Loucy (cell line): ENCODE results near the gene RC3H1.

Source experiments
- H2AFZ ChIP-seq: fragments of 200-600 bp; sonication (generic); 2 replicates; pipeline ENCODE4 v1.6.0; 2016; ENCODE audit warnings: antibody characterized with exemption, mild to moderate bottlenecking, low read length, moderate library complexity
- H3F3A ChIP-seq: fragments of 200-600 bp; 2 replicates; pipeline ENCODE4 v1.6.0; 2016; ENCODE audit warnings: antibody characterized with exemption, low read depth, mild to moderate bottlenecking
- H3K27me3 ChIP-seq: fragments of 200-600 bp; sonication (generic); 2 replicates; pipeline ENCODE4 v1.6.1; 2014; ENCODE audit warnings: low read length, mild to moderate bottlenecking; ENCODE audit not compliant: insufficient read depth, poor library complexity, severe bottlenecking
- H3K36me3 ChIP-seq: fragments of 200-600 bp; sonication (generic); 2 replicates; pipeline ENCODE4 v1.6.1; 2016; ENCODE audit warnings: low read length; ENCODE audit not compliant: insufficient read depth
- H3K4me1 ChIP-seq: fragments of 200-600 bp; sonication (generic); 2 replicates; pipeline ENCODE4 v1.5.1; 2014; ENCODE audit warnings: low read length, mild to moderate bottlenecking; ENCODE audit not compliant: insufficient read depth, poor library complexity, severe bottlenecking
- H3K4me2 ChIP-seq: fragments of 200-600 bp; sonication (generic); 2 replicates; pipeline ENCODE4 v1.6.0; 2014; ENCODE audit warnings: antibody characterized with exemption, low read length, low read depth, mild to moderate bottlenecking; ENCODE audit not compliant: poor library complexity, severe bottlenecking
- H3K4me3 ChIP-seq: fragments of 200-600 bp; sonication (generic); 2 replicates; pipeline ENCODE4 v1.5.1; 2014; ENCODE audit warnings: low read length, mild to moderate bottlenecking, mixed read lengths; ENCODE audit not compliant: poor library complexity, severe bottlenecking
- H3K79me2 ChIP-seq: fragments of 200-600 bp; sonication (generic); 2 replicates; pipeline ENCODE4 v1.6.1; 2014; ENCODE audit warnings: low read length; ENCODE audit not compliant: insufficient read depth
- H3K9ac ChIP-seq: fragments of 200-600 bp; sonication (generic); 2 replicates; pipeline ENCODE4 v1.6.0; 2014; ENCODE audit warnings: mild to moderate bottlenecking, low read depth, low read length, moderate library complexity; ENCODE audit not compliant: poor library complexity, severe bottlenecking
- H3K9me2 ChIP-seq: fragments of 200-600 bp; sonication (generic); replicated peaks from 2 replicates; pipeline ENCODE4 v1.6.1; 2016; ENCODE audit warnings: low read depth, low read length, mixed read lengths
- H3K9me3 ChIP-seq: fragments of 200-600 bp; sonication (generic); 2 replicates; pipeline ENCODE4 v1.6.1; 2014; ENCODE audit warnings: mild to moderate bottlenecking, antibody characterized with exemption, low read length, low read depth; ENCODE audit not compliant: insufficient read depth
- H4K20me1 ChIP-seq: fragments of 200-600 bp; sonication (generic); 2 replicates; pipeline ENCODE4 v1.6.0; 2014; ENCODE audit warnings: antibody characterized with exemption, low read length, mild to moderate bottlenecking; ENCODE audit not compliant: insufficient read depth, poor library complexity, severe bottlenecking
- CTCF ChIP-seq: fragments of 200-600 bp; sonication (generic); conservative IDR thresholded peaks from 2 replicates; pipeline ENCODE4 v1.5.1; 2014; ENCODE audit warnings: mild to moderate bottlenecking, antibody characterized with exemption, low read length
- EZH2phosphoT487 ChIP-seq: fragments of 200-600 bp; IDR thresholded peaks from 2 replicates; pipeline ENCODE4 v1.6.1; 2018; ENCODE audit warnings: antibody characterized with exemption, mild to moderate bottlenecking, moderate library complexity, borderline replicate concordance

The RC3H1 gene

DNA sequence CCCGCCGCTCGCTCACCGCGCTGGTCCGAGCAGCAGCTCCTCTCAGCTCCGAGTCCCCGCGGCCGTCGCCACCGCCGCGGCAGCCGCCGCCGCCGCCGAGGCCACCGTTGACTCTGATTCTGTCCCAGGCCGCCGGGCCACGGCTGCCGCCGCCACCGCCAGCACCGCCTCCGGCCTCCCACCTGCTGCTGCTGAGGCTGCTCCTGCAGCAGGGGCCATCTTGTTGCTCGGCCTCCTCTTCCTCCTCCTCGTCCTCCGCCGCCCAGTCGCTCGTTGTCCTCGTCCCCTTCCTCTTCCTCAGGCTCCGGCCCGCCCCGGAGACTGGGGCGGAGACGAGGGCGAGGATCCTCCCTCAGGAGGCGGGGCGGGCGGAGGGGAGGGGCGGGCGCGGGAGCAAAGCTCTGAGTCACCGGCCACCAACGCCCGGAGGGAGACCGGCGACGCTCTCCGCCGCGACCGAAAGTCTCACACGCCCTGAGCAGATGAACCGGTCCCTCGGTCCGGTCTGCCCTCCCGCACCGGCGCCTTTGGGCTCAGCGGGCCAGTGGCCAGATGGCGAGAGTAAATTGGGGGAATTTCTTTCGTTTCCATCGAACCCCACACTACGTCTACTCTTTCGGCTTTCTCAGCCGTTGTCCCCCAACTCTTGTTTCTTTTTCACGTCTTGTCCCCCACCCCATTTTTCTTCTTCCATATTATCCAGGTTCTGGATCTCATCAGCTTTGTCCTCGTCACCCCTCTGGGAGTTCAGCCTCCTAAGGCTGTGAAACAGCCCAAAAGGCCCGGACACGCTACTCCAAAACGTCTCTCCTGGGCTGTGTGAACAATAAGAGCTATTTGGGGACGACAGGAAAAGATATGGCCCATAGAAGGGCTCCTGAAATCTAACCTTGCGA lies at the start of gene RC3H1:
TSS of gene RC3H1 (minus strand) at position 278 of the 896 bp plus-strand sequence. CDS start 29,372 bp downstream, outside the sequence.
- Histone ChIP-seq H4K20me1 (peaks cover 48% of the 10 kb centered on the region), H3K9ac (peak within 1 kb of the TSS; percentile 90), H3K9me2 (no peaks in the 10 kb centered on the region), H3K4me3 (peak within 1 kb of the TSS; percentile 94), H2AFZ (peak within 1 kb of the TSS; percentile 99), H3K4me1 (peaks cover 46% of the 10 kb centered on the region), H3K27me3 (no peaks in the 10 kb centered on the region), H3K4me2 (peak within 1 kb of the TSS; percentile 96), H3K9me3 (no peaks in the 10 kb centered on the region), H3F3A (no peaks in the 10 kb centered on the region), H3K79me2 (peaks cover 48% of the 10 kb centered on the region), H3K36me3 (no peaks in the 10 kb centered on the region)
- TF ChIP-seq EZH2phosphoT487: no peak
- no peak for TF ChIP-seq CTCF

DNA sequence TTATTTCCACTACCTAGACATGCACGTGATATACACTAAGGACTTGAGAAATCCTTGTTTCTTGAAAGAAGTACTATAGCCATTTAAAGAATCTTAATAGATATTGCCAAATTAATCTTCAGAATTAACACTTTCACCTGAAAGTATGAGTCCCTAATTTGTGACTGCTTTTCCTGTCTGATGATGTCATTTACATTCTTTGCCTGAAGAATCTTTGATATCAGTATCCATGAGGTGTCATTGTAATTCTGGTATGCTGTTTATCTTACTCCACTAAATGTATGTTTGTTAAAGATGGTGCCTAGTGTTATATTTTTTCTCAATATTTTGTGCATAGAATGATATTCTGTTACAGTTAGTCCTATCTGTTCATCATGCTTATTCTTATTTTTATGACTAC lies 48.5 kb upstream of the RC3H1 start:
- Histone ChIP-seq H3F3A (no peaks in the 10 kb centered on the region), H3K9me2 (no peaks in the 10 kb centered on the region), H3K79me2 (no peaks in the 10 kb centered on the region), H3K36me3 (no peaks in the 10 kb centered on the region), H3K4me1 (peaks cover 12% of the 10 kb centered on the region), H3K9ac (no peak overlapping the region), H2AFZ (0 out of 2 replicates have a peak overlapping the region, but pooled peaks have one; percentile 8), H3K27me3 (no peaks in the 10 kb centered on the region), H4K20me1 (no peaks in the 10 kb centered on the region), H3K4me2 (no peak overlapping the region), H3K9me3 (no peaks in the 10 kb centered on the region), H3K4me3 (no peak overlapping the region)
- TF ChIP-seq CTCF (no peak), EZH2phosphoT487 (no peak)

DNA sequence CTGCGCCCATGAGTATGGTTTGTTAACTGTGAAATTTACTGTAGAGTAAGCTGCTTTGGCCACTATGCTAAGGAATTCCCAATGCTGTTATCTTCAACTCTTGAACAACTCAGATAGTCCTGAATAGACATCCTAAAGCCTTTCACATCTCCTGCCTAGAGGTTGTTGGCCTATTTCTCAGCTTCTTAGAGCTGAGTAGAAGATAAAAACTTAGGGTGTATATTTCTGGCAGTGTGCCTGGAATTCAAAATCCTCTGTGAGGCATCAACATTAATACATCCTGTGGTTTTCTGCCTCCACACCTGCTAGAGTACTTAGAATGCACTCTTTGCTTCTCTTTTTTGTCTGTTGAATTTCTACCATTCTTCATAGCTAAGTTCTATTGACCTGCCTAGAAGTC lies 45.8 kb upstream of the RC3H1 start:
- no peaks in the 10 kb centered on the region for H3K9me2 ChIP-seq
- no peaks in the 10 kb centered on the region for H3F3A ChIP-seq
- H3K9me3 ChIP-seq: no peaks in the 10 kb centered on the region
- TF ChIP-seq CTCF (no peak), EZH2phosphoT487 (no peak)
- no peaks in the 10 kb centered on the region for H4K20me1 ChIP-seq
- H3K27me3 ChIP-seq: no peaks in the 10 kb centered on the region
- no peak overlapping the region for H3K4me3 ChIP-seq
- H2AFZ ChIP-seq: no peak overlapping the region
- H3K4me2 ChIP-seq: peak overlapping the region; percentile 33
- no peak overlapping the region for H3K9ac ChIP-seq
- H3K79me2 ChIP-seq: no peaks in the 10 kb centered on the region
- H3K36me3 ChIP-seq: no peaks in the 10 kb centered on the region
- peaks cover 12% of the 10 kb centered on the region for H3K4me1 ChIP-seq
